Measurements from ENCODE around the gene EEF1AKMT1.

The EEF1AKMT1 gene

DNA sequence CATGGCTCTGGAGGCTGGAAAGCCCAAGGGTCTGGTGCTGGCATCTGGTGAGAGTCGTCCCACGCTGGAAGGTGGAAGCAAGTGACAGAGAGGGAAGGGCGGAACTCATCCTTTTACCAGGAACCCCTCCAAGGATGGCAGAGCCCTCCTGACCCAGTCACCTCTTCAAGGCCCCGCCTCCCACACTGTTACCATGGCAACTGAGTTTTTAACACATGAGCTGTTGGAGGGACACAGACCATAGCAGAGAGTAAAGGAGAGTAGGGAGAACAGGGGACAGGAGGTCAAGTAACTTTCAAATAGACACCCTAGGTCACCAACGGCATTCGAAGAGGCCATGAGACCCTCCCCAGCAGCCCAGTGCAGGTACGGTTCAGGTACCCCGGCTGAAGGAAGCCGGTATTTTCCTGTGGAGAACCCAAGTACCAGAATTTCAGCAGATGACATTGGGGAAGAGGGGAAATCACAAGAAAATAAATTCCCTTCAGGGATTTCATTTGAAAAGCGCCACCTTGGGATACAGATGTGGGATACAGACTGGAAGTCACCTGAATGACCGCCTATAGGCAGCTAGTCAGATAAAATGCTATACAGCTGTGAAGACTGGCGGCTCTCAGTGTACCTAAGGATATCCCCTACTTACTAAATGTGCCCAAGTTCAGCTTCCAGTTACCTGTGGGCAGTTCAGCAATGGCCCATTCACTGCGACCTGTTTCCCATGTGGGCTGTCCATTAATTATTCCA lies 62.3 kb downstream of the EEF1AKMT1 start:
- TF ChIP-seq, protein P1, sequence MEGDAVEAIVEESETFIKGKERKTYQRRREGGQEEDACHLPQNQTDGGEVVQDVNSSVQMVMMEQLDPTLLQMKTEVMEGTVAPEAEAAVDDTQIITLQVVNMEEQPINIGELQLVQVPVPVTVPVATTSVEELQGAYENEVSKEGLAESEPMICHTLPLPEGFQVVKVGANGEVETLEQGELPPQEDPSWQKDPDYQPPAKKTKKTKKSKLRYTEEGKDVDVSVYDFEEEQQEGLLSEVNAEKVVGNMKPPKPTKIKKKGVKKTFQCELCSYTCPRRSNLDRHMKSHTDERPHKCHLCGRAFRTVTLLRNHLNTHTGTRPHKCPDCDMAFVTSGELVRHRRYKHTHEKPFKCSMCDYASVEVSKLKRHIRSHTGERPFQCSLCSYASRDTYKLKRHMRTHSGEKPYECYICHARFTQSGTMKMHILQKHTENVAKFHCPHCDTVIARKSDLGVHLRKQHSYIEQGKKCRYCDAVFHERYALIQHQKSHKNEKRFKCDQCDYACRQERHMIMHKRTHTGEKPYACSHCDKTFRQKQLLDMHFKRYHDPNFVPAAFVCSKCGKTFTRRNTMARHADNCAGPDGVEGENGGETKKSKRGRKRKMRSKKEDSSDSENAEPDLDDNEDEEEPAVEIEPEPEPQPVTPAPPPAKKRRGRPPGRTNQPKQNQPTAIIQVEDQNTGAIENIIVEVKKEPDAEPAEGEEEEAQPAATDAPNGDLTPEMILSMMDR (conservative IDR thresholded peaks at IDR 0.05), result no peak
- no peak overlapping the region for H3K27ac ChIP-seq

DNA sequence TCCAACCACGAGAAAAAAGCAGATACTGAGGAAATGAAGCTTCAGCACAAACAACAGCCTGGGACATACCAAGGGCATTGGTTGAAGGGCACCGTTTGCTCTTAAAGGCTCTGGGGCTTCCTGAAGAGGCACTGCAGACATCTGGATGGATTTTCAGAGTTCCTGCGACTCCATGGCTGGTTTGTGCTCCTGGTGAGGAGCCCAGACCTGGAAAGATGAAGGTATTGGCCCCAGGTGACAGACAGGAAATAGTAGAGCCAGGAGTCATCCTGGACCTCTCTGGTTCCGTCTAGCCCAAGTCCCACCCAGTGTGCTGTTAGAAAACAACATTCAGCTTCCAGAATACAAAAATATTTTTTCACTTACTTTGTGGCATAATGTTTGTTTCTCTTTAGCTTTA lies 64.0 kb downstream of the EEF1AKMT1 start:
- H3K27ac ChIP-seq, result no peak overlapping the region
- TF ChIP-seq, protein P1 (conservative IDR thresholded peaks at IDR 0.05), result no peak

DNA sequence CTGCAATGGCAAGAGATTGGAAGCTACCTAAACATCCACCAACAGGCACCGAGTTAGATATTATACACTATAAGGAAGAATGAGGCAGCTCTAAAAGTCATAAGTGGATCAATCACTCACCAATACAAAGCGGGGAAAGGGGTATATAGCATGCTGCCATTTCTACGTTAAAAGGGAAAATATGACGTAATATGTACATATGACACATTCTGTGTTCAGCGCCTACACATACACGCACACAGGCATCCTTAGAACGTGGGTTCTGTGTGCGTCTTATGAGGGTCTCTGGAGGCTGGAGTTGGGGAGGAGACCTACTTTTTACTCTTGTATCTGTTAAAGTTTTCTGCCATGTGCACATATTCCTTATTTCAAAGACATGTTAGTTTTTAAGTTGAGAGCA lies 64.4 kb downstream of the EEF1AKMT1 start:
- H3K27ac ChIP-seq, result no peak overlapping the region
- TF ChIP-seq, protein P1 (conservative IDR thresholded peaks at IDR 0.05), result no peak

DNA sequence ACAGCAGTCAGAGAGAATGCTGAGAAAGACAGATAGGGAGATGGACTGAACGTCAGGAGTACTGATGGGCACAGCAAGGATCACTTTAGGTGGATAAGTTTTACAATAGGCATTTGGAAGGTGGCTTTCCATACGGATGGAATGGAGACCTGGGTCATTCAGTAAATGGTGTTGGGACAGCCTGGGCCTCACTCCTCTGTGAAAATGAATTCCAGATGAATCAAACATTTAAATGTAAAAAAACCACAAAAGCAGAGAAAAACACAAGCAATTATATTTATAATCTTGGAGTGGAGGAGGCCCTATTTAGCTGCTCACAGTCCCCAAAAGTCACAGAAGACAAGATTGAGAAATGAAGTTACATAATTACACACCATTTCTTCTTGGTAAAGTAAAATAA lies 65.5 kb downstream of the EEF1AKMT1 start:
- TF ChIP-seq, protein P1 (conservative IDR thresholded peaks at IDR 0.05), result no peak
- H3K27ac ChIP-seq, result no peak overlapping the region

DNA sequence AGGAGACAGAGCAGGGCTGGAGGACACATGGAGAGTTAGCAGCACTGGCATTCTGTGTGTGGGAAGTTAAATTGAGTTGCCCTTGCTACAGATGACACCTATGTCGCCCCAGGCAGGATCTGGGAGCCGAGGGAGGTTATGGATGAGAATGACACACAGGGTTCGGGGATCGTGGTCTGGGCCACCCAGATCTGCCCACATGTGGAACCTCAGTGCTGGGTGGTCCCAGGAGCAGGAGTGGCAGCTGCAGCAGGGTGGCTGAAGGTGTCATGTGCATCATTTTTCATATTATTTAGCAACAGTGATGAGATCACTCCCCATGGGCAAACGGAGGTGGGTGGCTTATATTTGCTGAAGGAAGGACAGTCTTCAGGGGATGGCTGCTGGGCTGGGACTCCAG lies 67.1 kb downstream of the EEF1AKMT1 start:
- no peak overlapping the region for H3K27ac ChIP-seq

DNA sequence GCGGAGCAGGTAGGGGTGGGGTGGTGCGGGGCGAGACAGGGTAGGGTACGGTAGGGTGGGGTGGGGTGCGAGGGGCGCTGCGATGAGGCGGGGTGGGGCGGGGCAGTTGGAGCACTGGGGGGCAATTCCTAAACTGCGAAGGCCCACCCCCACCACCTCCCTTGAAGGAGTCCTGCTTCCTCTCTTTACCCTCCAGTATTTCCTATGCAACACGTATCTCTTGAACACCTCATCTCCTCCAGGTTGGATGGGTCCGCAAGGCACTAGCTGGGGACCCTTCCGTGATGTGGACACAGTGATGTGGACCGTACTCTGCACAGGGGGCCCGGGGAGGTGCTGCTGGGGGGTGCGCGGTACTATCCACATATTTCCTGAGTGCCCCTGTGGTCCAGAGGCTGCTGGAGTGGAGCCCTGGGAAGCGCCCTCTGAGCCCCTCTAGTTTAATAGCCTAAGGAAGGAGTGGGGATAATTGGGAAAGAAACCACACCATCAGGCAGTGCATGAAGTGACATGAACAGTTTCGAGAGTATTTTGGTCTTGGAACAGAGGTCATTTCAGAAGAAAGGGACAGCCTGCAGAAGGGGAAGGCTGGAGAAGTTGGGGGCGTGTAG lies 69.2 kb downstream of the EEF1AKMT1 start:
- TF ChIP-seq, protein P1 (conservative IDR thresholded peaks at IDR 0.05), result no peak
- H3K27ac ChIP-seq, result no peak overlapping the region

More for the DNA sequence above, 67.1 kb downstream of the EEF1AKMT1 start:
- TF ChIP-seq, protein P1 (conservative IDR thresholded peaks at IDR 0.05), result no peak

DNA sequence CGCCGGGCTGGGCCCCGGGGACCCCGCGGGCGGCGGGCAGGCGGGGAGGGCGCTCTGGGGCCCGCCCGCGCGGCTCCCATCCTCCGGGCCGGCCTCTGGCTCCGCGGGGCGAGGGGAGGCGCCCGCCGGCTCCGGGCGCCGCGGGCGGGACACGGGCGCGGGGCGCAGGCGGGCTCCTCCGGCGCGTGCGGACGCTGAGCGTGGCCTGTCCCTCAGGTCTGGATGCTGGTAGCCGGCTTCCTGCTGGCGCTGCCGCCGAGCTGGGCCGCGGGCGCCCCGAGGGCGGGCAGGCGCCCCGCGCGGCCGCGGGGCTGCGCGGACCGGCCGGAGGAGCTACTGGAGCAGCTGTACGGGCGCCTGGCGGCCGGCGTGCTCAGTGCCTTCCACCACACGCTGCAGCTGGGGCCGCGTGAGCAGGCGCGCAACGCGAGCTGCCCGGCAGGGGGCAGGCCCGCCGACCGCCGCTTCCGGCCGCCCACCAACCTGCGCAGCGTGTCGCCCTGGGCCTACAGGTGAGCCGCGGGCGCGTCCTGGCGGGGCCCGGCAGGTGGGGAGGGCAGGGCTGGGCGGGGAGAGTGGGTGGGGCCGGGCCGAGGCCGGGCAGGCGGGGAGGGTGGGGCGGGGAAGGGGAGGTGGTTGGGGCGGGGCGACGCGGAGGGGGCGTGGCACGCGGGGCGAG lies 69.8 kb downstream of the EEF1AKMT1 start:
- H3K27ac ChIP-seq, result peak overlapping the region; percentile 82
- TF ChIP-seq, protein P1 (conservative IDR thresholded peaks at IDR 0.05), result peak; percentile 82
